Stimulated activated CD8-positive, alpha-beta memory T cell treated with anti-CD3 and anti-CD28 coated beads, Interleukin-2, amount 100 ng/mL, for 1 hour (primary cell): ENCODE measurements around the gene CD36.

Source experiments
- DNase-seq, 2 donors: peaks; one replicate each; pipeline ENCODE4 v3.0.0-alpha.2; 2020; ENCODE audit warnings: low read depth in 2 of 2

Gene CD36

DNA sequence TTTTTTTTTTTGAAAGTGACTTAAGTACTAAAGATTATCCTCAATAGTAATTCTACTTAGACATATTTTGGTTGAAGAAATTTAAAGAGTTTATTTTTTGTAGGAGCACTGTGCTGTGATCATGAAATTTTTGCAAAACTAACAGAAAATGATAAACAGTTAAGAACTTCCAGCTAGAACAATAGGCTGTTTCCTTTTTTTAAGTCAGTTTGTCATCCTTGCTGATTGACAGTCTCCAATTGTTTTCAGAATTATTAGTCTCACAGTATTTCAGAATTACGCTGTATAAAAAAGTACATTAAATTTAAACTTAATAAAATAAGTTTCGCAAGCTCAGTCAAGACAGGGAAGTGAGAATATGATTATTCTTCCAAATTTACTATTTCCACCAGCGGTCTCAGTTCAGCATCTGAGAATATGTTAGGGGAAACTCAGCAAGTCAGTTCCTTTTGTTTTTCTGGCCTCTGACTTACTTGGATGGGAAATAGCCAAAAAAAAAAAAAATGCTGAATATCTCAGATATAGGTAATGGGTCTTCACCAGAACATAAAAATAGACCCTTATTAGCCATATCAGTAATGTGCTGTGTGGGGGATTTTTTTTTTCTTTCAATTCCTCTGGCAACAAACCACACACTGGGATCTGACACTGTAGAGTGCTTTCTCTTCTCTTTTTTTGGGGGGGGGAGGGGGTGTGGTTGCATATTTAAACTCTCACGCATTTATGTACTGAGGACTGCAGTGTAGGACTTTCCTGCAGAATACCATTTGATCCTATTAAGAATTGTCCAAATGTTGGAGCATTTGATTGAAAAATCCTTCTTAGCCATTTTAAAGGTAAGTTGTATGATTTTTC lies at the start of gene CD36:
Gene CD36, plus strand, starts transcription at position 732 of the 855 bp plus-strand sequence. CDS start 8,099 bp downstream, outside the sequence.
- no peak for DNase-seq

DNA sequence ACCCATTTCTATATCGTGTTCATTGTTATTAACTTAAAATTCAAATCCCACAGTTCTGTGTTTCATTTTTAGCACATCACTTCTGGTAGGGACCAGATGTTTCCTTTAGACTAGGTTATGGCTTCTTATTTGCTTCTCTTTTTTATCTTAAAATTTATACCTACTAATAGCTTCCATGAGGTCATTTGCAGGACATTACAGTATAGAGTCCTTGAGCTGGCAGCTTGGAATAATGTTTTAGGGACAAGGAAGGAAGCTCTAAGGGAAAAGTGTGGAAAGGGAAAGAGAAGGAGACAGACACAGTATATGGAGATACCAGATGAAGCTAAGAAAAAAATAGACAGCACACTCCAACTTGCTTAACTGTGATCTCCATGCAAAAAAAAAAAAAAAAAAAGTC lies 48.8 kb upstream of the CD36 start:
- no peak for DNase-seq

DNA sequence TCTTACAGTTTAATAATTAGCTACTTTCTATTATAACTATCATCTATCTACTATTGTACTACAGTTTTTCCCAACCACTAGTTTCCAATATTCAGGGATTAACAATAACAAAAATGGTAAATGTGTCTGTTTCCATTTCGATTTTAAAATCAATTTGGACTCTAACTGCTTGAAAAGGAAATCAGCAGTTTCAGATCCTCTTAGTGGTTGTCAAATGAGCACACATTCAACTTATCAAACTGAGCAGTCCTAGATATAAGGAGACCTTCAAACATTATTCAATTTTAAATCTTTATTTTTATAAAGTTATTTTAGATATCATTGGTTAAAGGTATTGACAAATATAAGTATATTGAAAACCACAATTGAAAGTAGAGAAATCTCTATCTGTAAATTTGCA lies 46.8 kb upstream of the CD36 start:
- DNase-seq: no peak

GRCh38 chr7:80593869-80594586 lies 44.4 kb upstream of the CD36 start:
- DNase-seq: no peak

DNA sequence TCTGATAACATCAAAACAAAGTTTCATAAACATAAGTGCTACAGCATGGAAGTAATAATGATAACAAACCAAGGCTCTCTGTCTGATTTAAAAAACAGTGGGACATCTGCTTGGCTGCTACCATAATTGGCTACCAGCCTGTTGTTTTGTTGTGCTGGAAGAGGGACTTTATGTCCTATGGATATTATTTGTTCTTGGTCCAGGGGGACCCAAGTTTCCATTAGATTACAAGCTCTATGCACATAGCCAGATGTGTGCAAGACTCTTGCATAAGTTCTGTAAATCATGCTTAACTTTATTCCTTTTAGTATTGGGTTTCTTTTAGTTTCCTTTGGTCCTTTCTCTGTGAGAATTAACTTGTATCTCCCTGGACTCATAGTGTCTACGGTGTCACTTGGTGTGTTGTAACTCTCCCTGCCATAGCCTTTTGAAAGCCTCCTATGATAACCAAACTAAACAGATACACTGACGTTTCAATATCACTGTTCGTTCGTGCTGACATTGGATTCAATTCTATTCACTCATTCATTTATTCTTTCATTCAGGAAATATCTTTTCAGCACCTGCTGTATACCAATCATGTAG lies 41.4 kb upstream of the CD36 start:
- no peak for DNase-seq

DNA sequence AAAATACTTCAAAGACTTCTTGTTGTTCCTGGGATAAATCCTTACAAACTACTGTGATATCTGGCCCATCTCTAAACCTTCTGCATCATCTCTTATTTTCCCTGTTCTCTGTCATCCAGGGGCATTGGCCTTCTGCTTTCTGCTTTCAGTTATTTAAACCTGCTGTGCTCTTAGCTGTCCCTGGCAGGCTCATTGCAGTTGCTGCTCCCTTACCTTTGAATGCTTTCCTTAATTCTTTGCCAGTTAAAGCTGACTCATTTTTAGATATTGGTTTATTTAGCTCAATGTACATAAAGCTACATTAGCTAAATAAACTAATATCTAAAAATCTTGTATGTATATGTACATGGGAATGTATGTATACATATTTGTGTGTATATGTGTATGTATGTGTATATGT lies 40.6 kb upstream of the CD36 start:
- DNase-seq: no peak

DNA sequence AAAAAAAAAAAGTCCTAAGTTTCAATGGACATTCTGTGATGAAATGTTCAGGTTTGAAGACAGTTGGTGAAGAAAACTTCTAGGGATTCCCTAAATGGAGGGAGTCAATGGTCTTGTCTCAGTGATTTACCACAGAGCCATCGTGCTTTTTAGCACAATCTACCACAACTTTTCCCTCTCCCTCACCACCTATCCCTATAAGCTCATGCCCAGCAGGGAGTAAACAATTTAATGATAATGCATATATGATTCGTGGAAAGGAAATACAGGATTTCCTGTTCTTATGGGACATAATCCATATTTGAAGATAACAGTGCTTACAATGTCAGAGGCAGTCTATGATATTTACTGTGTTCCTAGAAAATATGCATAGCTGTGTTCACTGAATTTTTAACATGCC lies 38.4 kb upstream of the CD36 start:
- DNase-seq: no peak

DNA sequence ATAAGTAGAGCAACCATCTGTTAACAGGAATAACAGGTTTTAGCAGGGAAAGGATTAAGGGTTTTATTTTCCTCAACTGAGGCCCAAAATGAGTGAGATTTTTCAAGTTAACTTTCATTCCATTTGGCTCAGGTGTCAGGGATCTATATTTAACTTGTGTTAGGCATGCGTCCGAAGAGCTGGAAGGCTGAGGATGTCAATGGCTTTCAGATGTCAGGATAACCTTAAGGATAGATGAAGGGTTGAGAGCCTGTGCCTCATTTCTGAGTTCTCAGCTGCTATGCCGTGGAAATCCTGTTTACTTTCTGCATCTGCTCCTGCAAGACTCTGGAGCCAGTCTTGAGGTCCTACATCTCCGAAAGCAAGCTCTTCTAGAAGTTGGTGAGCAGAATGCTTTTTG lies 36.4 kb upstream of the CD36 start:
- DNase-seq: no peak

- no peak for DNase-seq
Observed at GRCh38 chr7:80603940-80604339, 34.5 kb upstream of the CD36 start.

GRCh38 chr7:80604436-80604835 lies 34.0 kb upstream of the CD36 start:
- no peak for DNase-seq

- DNase-seq: no peak
Observed at GRCh38 chr7:80607136-80607535, 31.3 kb upstream of the CD36 start.

DNA sequence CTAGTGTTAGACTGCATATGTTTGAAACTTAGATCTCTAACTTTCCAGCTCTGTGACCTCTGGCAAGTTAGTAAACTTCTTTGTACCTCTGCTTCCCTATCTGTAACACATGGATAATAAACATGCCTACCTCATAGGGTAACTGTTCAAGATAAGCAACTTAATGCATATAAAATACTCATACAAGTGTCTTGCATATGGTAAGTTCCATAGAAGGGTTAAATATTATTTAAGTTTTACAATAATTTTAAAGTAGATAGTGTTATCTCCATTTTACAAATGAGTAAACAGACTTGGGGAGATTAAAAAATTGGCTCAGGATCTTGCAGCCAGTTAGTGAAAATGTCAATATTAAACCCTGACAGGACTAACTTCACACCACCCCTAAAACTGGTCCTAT lies 30.1 kb upstream of the CD36 start:
- no peak for DNase-seq

GRCh38 chr7:80609751-80610150 lies 28.7 kb upstream of the CD36 start:
- DNase-seq: no peak

GRCh38 chr7:80611353-80611752 lies 27.1 kb upstream of the CD36 start:
- DNase-seq: no peak

DNA sequence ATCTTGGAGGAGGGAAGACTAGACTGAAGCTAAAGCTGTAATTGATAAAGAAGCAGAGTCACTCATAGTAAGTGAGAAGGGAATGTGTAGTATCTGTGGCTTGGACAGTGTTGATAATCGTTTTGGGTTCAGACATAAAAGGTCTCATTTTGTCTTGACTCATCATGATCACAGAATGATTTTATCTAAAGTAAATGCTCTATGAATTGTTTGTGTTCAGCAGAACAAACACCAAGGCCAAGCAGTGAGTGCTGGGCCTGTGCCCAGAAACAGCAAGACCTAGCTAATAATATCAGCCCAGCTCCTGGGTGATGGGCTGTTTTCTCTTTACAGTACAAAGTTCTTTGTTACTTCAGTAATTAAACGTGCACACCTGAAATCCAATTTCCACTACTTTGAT lies 26.7 kb upstream of the CD36 start:
- DNase-seq: no peak

DNA sequence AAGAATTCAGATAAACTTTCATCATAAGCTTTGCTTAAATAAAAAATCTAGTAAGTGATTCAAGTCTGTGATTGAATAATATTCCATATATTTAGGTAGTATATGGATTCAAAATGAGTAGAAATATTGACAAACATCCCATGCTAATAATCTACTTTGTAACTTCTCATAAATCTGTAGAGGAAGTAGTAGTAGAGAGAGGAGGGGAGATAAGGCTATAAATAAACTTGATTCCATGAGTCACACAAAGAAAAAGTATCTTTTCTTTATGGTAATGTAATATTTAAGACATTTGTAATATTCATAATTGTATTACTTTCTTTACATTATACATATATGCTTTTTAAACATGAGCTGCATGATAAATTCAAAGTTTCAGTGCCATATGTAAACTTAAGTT lies 25.6 kb upstream of the CD36 start:
- DNase-seq: no peak

DNA sequence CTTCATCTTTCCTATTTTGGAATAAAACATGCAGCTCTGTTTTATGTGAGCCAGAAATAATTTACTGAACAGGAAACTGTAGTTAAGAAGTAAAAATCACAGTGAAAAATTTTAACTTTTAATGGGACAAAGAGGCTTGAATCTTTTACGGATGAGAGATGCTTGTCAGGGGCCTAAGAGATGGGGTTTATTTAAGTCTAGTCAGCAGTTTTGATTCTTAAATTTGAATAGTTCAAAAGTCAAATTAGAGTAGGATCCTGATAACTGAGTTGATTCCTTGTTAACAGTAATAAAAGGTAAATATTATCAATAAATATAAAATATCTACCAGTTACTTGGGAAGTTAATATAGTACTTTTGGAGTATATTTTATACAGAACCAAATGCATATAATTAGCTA lies 24.9 kb upstream of the CD36 start:
- DNase-seq: no peak

DNA sequence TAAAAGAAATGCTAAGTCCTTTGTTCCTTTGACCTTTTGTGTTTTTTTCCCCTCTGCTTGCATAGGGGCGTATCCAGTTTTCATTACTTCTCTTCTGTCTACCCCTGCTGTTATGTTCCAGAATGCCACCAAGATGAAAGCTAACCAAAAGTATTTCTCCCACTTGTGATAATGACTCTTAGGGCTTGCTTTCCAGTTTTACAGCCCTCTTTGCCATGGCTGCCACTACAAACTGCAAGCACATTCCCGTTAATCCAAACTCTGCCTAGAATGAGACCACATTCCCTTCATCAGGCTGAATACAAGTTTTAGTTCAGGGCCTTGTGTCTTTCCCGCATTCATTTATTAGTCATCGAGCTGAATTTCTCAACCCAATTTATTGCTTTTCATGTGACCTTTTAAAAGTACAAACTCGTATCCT lies 23.6 kb upstream of the CD36 start:
- DNase-seq: no peak

DNA sequence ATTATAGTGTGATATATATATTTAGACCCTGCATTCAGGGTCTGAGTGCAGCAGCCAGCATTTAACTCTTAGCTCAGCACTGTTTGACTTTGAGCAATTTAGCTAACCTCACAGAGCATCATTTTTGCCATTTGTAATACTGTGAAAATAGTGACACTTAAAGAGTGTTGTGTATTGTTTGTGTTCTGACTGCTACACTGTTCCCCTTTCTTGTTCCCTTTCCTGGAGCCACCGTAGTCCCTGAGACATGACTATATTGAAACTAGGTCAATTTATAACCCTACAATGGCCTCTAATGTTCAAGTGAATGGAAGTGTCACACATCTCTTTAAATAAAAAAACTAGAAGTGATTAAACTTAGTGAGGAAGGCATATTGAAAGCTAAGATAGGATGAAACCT lies 20.3 kb upstream of the CD36 start:
- no peak for DNase-seq

DNA sequence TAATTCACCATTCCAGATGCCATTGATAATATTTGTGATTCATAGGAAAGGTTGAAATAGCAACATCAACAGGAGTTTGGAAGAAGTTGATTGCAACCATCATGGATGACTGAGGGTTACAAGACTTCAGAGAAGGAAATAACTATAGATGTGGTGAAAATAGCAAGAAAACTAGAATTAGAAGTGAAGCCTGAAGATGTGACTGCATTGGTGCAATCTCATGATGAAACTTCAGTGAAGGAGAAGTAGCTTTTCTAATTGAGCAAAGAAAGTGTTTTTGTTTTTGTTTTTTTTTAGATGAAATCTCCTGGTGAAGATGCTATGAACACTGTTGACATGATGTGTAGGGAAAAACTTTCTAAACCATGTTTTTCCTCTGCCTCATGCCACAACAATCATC lies 18.7 kb upstream of the CD36 start:
- DNase-seq: no peak

- DNase-seq: no peak
Observed at GRCh38 chr7:80622541-80622940, 15.9 kb upstream of the CD36 start.

DNA sequence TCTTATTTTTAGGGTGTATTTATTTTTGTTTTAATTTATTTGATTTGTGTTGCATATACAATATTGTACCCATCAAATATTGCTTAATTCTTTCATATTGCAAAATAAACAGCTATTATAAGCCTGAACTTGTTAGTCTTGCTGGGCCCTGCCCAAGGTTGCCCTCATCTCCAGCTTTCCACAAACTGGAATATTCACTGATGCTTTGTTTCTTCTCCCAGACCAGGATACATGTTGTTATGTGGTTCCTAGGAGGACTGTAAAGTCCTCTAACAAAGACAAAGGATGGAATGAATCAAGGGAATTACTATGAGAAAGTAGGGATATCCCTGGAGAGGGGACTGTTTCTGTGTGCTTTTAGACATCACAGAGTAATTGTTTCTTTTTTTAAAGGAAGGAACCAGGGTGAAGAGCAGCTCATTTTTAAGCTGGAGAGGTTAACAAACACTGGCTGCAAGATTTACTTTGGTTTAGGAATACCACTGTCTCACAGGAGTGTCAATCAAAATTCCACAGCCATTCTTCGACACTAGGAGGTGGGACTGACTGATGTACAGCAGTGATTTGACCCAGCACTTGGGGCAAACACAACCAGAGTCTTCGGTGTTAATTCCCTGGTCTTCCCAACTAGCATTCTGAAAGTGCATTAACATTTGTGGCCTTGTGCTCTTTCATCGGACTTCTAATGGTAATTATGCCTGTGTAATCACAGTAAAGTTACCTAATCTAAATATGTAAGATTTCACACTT lies 14.8 kb upstream of the CD36 start:
- no peak for DNase-seq
